GM19193 (cell line): ENCODE results near the gene RAD52.

Experiments used
- POLR2A ChIP-seq: IDR thresholded peaks from 4 replicates; pipeline ENCODE4 v1.6.1; 2011; ENCODE audit not compliant: insufficient read depth, insufficient read length; ENCODE audit errors: extremely low read depth

RAD52 gene

DNA sequence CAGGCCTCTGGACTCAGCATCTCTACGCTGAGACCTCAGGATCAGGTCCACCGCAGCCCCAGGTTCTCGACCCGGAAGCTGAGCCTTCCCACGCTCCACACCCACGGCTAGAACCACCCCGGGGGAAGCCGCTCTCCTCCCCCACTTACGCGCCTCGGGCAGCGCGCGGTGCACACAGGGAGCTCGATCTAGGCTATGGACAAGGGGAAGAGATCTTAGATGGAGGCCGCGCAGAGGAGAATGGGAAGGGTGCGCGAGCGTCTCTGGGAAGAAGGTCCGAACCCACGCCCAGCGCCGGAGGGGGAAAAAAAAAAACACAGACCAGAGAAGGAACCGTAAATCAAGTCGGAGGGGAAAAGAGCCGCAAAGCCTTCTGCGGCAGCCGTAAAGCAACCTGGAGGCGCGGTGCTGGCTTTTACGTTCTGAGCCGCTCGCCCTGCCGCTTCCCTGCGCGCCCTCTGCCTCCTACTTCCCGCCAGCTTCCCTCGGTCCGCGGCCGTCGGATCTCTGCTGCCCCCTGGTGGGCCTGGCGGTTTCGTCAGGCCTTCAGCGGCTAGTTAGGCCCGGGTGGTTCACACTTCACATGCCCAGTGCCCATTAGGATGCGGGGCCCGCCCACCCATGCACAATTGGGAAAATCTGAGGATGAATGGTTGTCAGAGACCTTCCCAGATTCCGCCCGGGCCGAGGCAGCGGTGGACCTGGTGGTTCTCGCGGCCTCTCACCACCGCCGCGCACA lies at the start of gene RAD52:
RAD52 (minus strand) TSS at position 242 of the 739 bp plus-strand sequence. CDS start 16,636 bp downstream, outside the sequence.
- peak; percentile 93 for TF ChIP-seq POLR2A

- no peak for TF ChIP-seq POLR2A
Measured at GRCh38 chr12:998020-998874, 48.8 kb upstream of the RAD52 start.

GRCh38 chr12:997505-997904 lies 48.0 kb upstream of the RAD52 start:
- no peak for TF ChIP-seq POLR2A

DNA sequence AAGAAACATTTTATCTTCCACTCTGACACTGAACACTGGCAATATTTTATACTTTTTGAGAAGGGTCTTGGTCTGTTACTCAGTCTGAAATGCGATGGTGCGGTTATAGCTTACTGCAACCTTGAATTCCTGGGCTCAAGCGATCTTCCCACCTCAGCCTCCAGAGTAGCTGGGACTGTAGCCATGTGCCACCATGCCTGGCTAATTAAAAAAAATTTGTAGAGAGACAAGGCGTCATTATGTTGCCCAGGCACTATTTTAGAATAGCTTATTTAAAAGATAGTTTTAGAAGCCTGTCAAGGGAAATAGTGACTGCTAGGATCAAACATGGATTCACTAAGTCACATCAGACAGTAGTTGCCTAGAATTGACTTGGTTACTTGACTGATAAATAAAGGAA lies 47.4 kb upstream of the RAD52 start:
- TF ChIP-seq POLR2A = no peak

DNA sequence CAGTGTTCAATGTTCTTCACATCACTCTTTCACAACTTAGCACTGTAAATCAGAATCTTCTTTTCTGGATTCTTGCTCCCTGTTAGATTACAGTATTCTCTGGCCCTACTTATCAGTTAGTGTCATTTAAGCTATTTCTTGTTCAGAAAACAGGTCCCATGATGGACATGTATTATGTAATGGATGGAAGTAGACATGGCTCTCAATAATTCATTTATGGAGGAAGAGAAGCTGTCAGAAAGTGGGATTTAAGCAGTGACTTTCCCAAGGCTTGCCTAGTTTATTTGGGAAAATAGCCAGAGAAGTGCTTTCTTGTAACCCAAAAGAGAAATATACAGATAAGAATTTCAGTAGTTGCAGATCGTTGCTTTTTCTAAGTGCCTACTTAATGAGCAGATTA lies 43.2 kb upstream of the RAD52 start:
- TF ChIP-seq POLR2A = no peak

- no peak for TF ChIP-seq POLR2A
Measured at GRCh38 chr12:991350-992333, 42.1 kb upstream of the RAD52 start.

GRCh38 chr12:990661-991349 lies 41.3 kb upstream of the RAD52 start, which contains the start of gene ERC1:
Gene ERC1, plus strand, starts transcription at chr12:991223. Its CDS starts 36,681 bp downstream, at chr12:1027904.
- peak; percentile 58 for TF ChIP-seq POLR2A

GRCh38 chr12:989751-990660 lies 40.5 kb upstream of the RAD52 start:
- no peak for TF ChIP-seq POLR2A

- no peak for TF ChIP-seq POLR2A
Measured at GRCh38 chr12:989051-989450, 39.6 kb upstream of the RAD52 start.

- TF ChIP-seq POLR2A = no peak
Measured at GRCh38 chr12:988646-989045, 39.2 kb upstream of the RAD52 start.

DNA sequence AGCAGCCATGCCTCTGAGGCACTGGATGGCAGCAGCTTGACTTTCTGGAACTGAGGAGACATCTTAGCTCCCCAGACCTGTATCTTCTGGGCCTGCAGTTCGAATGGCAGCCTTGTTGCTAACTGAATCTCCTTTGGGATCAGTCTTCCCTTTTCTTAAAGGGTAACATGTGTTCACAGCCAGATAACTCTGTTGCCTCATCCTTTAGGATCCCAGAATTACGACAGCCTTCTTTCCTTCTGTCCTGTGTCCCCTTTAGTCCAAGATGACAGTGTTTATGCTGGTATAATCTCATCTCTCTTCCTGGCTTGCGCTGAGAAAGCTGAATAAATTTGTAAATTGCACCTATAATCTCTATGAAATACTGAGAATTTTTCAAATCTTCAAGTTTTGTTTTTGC lies 32.5 kb upstream of the RAD52 start:
- no peak for TF ChIP-seq POLR2A

- TF ChIP-seq POLR2A = no peak
Measured at GRCh38 chr12:981176-981828, 31.8 kb upstream of the RAD52 start.

DNA sequence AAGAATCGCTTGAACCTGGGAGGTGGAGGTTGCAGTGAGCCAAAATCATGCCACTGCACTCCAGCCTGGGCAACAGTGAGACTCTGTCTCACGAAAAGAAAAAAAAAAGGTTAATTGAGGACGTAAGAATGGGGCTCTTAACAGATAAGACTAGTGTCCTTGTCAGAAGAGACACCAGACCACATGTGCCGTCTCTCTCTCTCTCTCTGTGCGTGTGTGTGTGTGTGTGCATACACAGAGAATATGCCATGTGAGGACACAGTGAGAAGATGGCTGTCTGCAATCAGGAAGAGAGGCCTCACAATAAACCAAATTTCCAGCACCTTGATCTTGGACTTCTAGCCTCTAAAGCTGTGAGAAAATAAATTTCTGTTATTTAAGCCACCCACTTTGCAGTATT lies 29.9 kb upstream of the RAD52 start:
- TF ChIP-seq POLR2A = no peak

DNA sequence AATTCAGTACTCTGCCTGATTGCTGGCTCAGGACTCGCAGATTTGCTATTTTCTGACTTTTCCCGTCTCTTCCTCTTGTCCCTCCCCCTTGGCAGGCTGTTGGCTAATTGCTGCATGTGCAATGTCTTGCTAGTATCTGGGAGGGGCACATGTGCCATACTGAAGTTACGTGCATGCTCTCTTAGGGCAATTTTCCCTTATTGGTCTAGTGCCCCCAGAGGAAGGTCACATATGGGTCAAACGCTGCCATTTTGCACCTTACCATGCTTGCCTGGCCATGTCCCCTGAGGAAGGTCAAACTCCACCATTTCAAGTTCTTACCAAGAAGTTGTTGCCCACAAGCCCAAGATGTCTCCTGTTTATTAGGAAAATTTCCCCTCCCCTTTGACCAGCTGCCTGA lies 27.7 kb upstream of the RAD52 start:
- no peak for TF ChIP-seq POLR2A
